GM19240 (cell line): Measurements from ENCODE around the gene SLC18A3.

Experiments
- DNase-seq: peaks from one replicate; pipeline ENCODE4 v3.0.0; 2011; ENCODE audit warnings: low spot score; ENCODE audit not compliant: insufficient read length

Gene SLC18A3

GRCh38 chr10:49595713-49596492, 14.2 kb upstream of the SLC18A3 start:
- DNase-seq: no peak

- DNase-seq: no peak
Measured at GRCh38 chr10:49596493-49596809, 13.7 kb upstream of the SLC18A3 start.

GRCh38 chr10:49596836-49597235, 13.3 kb upstream of the SLC18A3 start:
- no peak for DNase-seq

DNA sequence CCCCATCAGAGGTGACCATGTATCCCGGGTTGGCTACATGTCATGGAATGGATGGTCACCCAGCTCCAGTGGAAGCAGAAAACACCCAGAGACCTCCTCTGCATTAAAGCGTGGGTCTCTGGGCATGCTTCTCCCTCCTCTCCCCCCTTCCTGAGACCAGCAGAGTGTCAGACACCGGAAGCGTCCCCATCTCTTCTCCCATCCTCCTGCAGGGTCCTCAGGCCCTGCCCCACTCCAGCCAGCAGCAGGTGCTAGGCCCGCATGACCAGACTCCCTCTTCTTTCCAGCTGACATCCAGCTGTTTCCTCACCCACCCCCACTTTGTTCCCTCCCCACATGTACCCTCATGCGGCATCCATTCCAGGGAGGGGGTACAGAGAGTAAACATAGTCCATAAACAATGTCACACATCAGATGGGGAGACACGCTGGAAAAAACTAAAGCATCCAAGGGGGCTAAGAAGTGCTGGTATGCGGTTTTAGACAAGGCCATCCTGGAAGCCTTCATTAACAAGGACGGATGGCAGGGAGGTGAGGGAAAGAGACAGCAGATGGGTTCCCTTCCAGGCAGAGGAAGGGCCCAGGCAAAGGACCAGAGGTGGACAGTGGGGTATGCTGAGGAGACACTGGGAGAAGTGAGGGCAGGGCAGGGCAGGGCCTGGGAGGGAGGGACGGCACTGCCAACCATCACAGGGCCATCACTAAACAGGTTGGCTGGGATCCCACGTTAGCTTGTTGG, 12.5 kb upstream of the SLC18A3 start:
- DNase-seq: no peak

- no peak for DNase-seq
Measured at GRCh38 chr10:49598164-49598856, 11.8 kb upstream of the SLC18A3 start.

DNA sequence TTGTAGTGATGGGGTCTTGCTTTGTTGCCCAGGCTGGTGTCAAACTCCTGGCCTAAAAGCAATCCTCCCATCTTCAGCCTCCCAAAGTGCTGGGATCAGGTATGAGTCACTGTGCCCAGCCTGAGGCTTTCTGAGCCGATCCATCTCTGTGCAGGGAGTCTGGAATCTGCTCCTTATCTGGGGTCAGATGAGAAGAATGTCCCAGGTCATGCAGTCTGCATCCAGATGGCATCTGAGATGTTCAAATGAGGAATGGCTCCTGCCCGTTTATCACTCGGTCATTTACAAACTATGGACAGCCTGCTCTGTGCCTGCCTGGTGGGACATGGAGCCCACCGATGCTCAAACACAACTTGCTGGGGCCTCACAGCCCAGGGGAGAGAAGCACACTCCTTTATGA, 11.1 kb upstream of the SLC18A3 start:
- no peak for DNase-seq

DNA sequence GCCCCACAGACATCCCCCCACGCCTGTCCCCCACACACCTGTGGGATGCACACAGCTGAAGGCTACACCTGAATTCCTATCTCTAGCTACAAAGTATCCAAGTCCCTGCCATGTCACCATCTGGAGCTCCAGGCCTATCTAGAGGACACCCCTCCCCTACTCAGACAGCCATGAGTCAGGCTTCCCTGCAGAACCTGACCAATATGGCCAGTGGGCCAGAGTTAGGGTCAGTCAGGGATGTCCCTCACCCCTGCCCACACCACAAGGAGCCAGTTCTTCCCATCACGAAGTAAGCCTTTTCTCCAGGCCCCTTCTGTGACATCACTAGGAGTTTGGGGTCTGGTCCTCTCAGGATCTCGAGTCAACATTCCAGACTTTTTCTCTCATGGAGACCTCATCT, 10.6 kb upstream of the SLC18A3 start:
- no peak for DNase-seq

DNA sequence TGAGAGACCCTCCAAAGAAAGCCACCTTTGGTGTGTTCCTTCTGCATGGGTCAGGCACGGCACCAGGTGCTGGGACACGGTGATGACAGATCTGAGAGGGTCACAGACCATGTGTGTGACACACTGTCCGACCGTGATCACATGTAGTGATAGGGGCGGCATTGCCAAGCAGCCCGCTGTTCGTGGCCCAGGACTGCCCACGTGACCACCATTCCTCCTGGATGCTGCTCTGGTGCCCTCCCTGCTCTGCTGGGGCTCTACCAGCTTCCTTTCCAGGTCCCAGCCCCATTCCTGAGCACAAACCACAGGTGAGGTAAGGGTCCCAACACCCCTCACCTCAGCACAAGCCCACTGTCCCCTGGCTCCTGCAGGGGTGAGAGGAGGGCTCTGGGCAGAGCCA, 10.1 kb upstream of the SLC18A3 start:
- no peak for DNase-seq

- no peak for DNase-seq
Measured at GRCh38 chr10:49600781-49601400, 9.2 kb upstream of the SLC18A3 start.

GRCh38 chr10:49601857-49602256, 8.3 kb upstream of the SLC18A3 start:
- DNase-seq: no peak

DNA sequence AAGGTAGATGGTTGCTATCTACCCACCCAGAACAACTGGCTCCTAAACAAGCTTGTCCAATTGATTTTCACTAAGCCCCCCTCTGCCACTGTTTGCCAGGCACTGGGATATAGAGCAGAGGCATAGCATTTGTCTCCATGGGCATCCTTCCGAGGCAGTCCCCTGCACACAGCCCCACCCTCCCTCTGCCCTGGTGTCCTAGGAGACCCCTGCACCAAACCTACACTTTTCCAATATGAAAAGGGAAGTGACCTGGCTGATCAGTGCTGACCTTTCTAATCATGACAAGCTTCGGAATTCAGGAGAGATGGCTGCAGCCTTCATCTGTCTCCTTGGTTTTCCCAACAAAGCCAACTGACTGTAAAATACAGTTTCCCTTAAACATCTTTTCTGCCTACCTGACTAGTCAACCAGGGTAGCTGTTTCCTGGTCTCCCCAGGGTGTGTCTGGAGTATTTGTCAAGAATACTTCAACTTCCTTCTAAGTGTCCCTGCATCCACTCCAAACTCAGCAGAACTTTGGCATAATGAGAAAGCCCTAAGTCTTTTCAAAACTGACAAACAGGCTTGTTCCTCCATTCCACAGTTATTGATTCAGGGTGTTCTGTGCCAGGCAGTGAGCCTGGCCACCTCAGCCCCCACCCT, 7.6 kb upstream of the SLC18A3 start:
- DNase-seq: no peak

DNA sequence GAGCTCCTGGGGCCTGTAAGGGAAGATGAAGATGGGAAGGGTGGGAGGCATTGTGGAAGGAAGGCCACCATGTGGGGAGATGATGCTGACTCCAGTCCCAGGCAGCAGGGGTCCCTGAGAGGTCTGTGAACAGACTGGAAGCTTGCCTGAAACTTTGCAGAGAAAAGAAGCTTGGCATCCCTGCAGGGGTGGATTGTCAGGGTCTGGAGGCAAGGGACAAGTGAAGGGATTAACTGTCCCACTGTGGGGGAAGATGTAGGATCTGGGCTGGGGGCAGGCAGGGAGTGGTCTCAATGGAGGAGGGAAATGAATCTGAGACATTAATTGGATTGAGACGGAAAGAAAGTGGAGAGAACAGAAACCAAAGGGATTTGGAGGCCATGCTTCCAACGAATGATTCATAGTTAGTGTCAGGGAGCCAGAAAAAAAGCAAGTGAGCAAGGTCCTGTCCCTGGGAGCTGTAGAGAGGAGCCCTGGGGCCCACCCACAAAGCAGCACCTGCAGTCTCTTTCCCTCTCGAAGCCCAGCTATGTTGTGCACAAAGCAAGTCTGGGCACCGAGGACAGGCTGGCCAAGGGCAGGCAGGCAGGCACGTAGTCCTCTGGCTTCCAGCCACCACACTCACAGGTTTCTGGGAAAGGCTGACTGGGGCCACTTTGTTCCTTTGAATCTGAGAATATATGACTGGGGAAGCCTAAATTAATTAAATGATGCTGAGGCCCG, 4.7 kb upstream of the SLC18A3 start:
- DNase-seq: no peak

GRCh38 chr10:49605939-49606509, 4.1 kb upstream of the SLC18A3 start:
- no peak for DNase-seq

DNA sequence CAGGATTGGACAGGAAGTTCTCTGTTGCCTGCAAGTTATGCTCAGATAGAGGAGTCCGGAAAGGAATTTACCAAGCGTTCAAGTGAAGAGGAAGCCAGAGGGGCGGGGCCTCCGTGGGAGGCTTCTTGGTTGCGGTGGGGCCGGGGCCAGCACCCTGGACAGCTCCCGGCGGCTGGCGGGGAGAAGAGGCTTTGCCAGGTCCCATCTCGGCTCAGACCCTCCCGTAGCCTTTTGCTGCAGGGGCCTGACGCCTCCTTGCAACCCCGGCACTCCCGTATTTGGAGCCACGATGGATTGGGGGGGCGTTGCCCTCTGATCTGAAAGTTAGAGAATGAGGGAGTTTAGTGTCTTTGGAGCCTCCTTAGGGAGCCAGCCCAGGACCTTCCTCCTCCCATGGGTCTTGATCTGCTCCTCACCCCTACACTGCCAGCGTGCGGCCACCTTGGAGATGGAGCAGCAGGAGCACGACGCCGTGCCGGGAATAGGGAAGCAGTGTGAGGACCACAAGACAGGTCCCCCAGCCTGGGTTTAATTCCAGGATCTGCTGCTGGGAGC, 3.1 kb upstream of the SLC18A3 start:
- DNase-seq: peak; percentile 73

DNA sequence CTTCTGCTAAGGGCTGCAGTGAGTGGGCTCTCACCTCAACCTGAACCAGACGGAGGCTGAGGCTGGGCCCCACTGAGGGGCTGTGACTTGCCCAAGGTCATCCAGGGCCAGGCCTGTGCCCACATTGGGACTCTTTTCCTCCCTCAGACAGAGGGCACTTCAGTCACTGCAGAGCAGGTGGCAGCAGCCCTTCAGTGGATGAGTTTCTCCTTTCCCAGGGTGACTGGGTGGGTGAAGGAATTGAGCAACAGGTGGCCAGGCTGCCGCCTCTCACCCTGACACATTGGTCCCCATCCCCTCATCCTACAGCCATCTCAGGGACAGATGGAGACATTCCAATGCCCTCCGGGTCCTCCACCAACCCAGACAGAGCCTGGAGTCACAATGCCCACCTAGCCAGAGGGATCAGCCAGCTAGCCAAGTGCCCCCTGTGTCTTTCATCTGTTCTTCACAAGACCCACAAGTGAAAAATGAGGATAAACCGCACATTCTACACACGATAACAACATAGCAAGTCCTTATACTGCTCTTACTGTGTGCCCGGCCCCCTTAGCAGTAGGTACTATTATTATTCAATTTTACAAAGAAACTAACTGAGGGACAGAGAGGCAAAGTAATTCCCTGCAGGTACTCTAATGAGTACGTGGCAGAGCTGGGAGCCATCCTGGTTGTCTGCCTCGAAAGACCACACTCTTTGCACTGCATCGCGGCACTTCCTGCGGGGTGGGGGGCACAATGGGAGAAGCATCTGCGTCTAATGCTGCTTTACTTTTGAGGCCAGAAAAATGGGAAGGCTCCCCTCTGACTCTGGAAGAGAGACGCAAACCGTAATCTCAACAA, 1.7 kb upstream of the SLC18A3 start:
- no peak for DNase-seq

GRCh38 chr10:49609006-49609282, 1.2 kb upstream of the SLC18A3 start:
- no peak for DNase-seq

- DNase-seq: no peak
Measured at GRCh38 chr10:49609283-49610113, 612 bp upstream of the SLC18A3 start.

GRCh38 chr10:49610458-49611165, 502 bp downstream of the SLC18A3 start:
- no peak for DNase-seq
